HEK293 (cell line): ENCODE measurements around the gene AOC2.

ENCODE experiments used
- CTCF ChIA-PET: fragments of 350-600 bp; formaldehyde crosslinking; extraction: SDS; loops from one replicate; lab custom pipeline; 2021; ENCODE audit warnings: antibody characterized with exemption; lab: Yijun Ruan, JAX
- POLR2A ChIA-PET: fragments of 300-600 bp; formaldehyde crosslinking; extraction: SDS; loops from one replicate; lab custom pipeline; 2020; ENCODE audit warnings: antibody characterized with exemption, inconsistent platforms; lab: Yijun Ruan, JAX
- H3K27ac ChIP-seq: fragments of 200-500 bp; sonication (Bioruptor generic); 2 replicates; pipeline ENCODE4 v1.5.1; 2014; ENCODE audit warnings: low read depth, low read length, control low read depth, inconsistent platforms; ENCODE audit errors: extremely low read depth
- H3K36me3 ChIP-seq, 2 experiments: fragments of 200-500 bp in 1 of 2; sonication (Bioruptor generic) in 1 of 2; 1 replicate in 1 of 2; 2 replicates in 1 of 2; pipeline ENCODE4 v1.5.1; 2014 to 2017; ENCODE audit warnings: inconsistent platforms in 2 of 2, low read length in 2 of 2; ENCODE audit not compliant: control insufficient read depth in 2 of 2, insufficient read depth in 1 of 2
- H3K4me1 ChIP-seq: fragments of 200-500 bp; sonication (Bioruptor generic); 2 replicates; pipeline ENCODE4 v1.5.1; 2014; ENCODE audit warnings: mild to moderate bottlenecking, low read length, inconsistent platforms; ENCODE audit not compliant: control insufficient read depth, insufficient read depth
- H3K4me3 ChIP-seq: 2 replicates; pipeline ENCODE4 v1.5.1; 2011; ENCODE audit warnings: low read depth, mild to moderate bottlenecking, control low read depth, low read length, moderate library complexity
- H3K9me3 ChIP-seq: fragments of 200-500 bp; sonication (Bioruptor generic); 2 replicates; pipeline ENCODE4 v1.5.1; 2014; ENCODE audit warnings: low read depth, low read length, inconsistent platforms; ENCODE audit not compliant: control insufficient read depth, insufficient read depth
- GLIS2 ChIP-seq: fragments of 450-650 bp; formaldehyde crosslinking; IDR thresholded peaks from 2 replicates; pipeline ENCODE4 v1.5.1; 2016; ENCODE audit warnings: missing biosample characterization, missing genetic modification characterization
- KLF16 ChIP-seq: fragments of 450-650 bp; formaldehyde crosslinking; IDR thresholded peaks from 2 replicates; pipeline ENCODE4 v1.5.1; 2017; ENCODE audit warnings: missing biosample characterization, missing genetic modification characterization
- KLF7 ChIP-seq: fragments of 450-650 bp; formaldehyde crosslinking; IDR thresholded peaks from 2 replicates; pipeline ENCODE4 v1.5.1; 2016; ENCODE audit warnings: missing biosample characterization, missing genetic modification characterization, borderline replicate concordance
- SALL2 ChIP-seq: fragments of 450-650 bp; formaldehyde crosslinking; IDR thresholded peaks from 2 replicates; pipeline ENCODE4 v1.5.0; 2017; ENCODE audit warnings: missing biosample characterization, mild to moderate bottlenecking, missing genetic modification characterization, borderline replicate concordance
- SP7 ChIP-seq: fragments of 450-650 bp; formaldehyde crosslinking; IDR thresholded peaks from 2 replicates; pipeline ENCODE4 v1.5.1; 2016; ENCODE audit warnings: missing biosample characterization, missing genetic modification characterization
- TRIM28 ChIP-seq: IDR thresholded peaks from 2 replicates; pipeline ENCODE4 v1.6.1; 2011; ENCODE audit warnings: low read length, control low read depth, borderline replicate concordance
- YY2 ChIP-seq: fragments of 450-650 bp; formaldehyde crosslinking; IDR thresholded peaks from 2 replicates; pipeline ENCODE4 v1.5.1; 2016; ENCODE audit warnings: missing biosample characterization, missing genetic modification characterization
- ZIC2 ChIP-seq: fragments of 450-650 bp; formaldehyde crosslinking; IDR thresholded peaks from 2 replicates; pipeline ENCODE4 v1.5.1; 2016; ENCODE audit warnings: missing biosample characterization, missing genetic modification characterization
- ZNF148 ChIP-seq: fragments of 450-650 bp; formaldehyde crosslinking; IDR thresholded peaks from 2 replicates; pipeline ENCODE4 v1.5.0; 2017; ENCODE audit warnings: missing biosample characterization, missing genetic modification characterization, borderline replicate concordance
- ZNF155 ChIP-seq: fragments of 450-650 bp; formaldehyde crosslinking; IDR thresholded peaks from 2 replicates; pipeline ENCODE4 v1.5.1; 2016; ENCODE audit warnings: missing biosample characterization, missing genetic modification characterization
- ZNF202 ChIP-seq: fragments of 450-650 bp; formaldehyde crosslinking; IDR thresholded peaks from 2 replicates; pipeline ENCODE4 v1.5.1; 2016; ENCODE audit warnings: missing biosample characterization, missing genetic modification characterization, borderline replicate concordance
- ZNF214 ChIP-seq: fragments of 450-650 bp; formaldehyde crosslinking; IDR thresholded peaks from 2 replicates; pipeline ENCODE4 v1.5.1; 2017; ENCODE audit warnings: missing biosample characterization, mild to moderate bottlenecking, missing genetic modification characterization, borderline replicate concordance
- ZNF26 ChIP-seq: fragments of 450-650 bp; formaldehyde crosslinking; IDR thresholded peaks from 2 replicates; pipeline ENCODE4 v1.5.1; 2016; ENCODE audit warnings: missing biosample characterization, missing genetic modification characterization
- ZNF280D ChIP-seq: fragments of 450-650 bp; formaldehyde crosslinking; IDR thresholded peaks from 2 replicates; pipeline ENCODE4 v1.5.1; 2016; ENCODE audit warnings: missing biosample characterization, missing genetic modification characterization
- ZNF335 ChIP-seq: fragments of 450-650 bp; formaldehyde crosslinking; conservative IDR thresholded peaks from 2 replicates; pipeline ENCODE4 v1.5.1; 2016; ENCODE audit warnings: missing biosample characterization, missing genetic modification characterization
- ZNF398 ChIP-seq: fragments of 450-650 bp; formaldehyde crosslinking; IDR thresholded peaks from 2 replicates; pipeline ENCODE4 v1.5.1; 2017; ENCODE audit warnings: missing biosample characterization, missing genetic modification characterization
- ZNF549 ChIP-seq: fragments of 450-650 bp; IDR thresholded peaks from 2 replicates; pipeline ENCODE4 v1.5.1; 2018; ENCODE audit warnings: missing biosample characterization, missing genetic modification characterization, mild to moderate bottlenecking, inconsistent platforms, moderate library complexity
- ZNF585B ChIP-seq: fragments of 450-650 bp; formaldehyde crosslinking; IDR thresholded peaks from 2 replicates; pipeline ENCODE4 v1.5.1; 2016; ENCODE audit warnings: missing biosample characterization, missing genetic modification characterization
- ZNF623 ChIP-seq: fragments of 450-650 bp; formaldehyde crosslinking; IDR thresholded peaks from 2 replicates; pipeline ENCODE4 v1.5.1; 2016; ENCODE audit warnings: missing biosample characterization, missing genetic modification characterization
- ZNF670 ChIP-seq: fragments of 450-650 bp; formaldehyde crosslinking; IDR thresholded peaks from 2 replicates; pipeline ENCODE4 v1.5.1; 2016; ENCODE audit warnings: missing biosample characterization, missing genetic modification characterization, low read depth
- ZNF776 ChIP-seq: fragments of 450-650 bp; formaldehyde crosslinking; IDR thresholded peaks from 2 replicates; pipeline ENCODE4 v1.5.0; 2017; ENCODE audit warnings: missing biosample characterization, missing genetic modification characterization, borderline replicate concordance
- ZNF777 ChIP-seq: fragments of 450-650 bp; formaldehyde crosslinking; IDR thresholded peaks from 2 replicates; pipeline ENCODE4 v1.5.1; 2017; ENCODE audit warnings: missing biosample characterization, missing genetic modification characterization, borderline replicate concordance

AOC2 gene

GRCh38 chr17:42846594-42847280 lies 2.4 kb downstream of the AOC2 start:
- no peak overlapping the region for H3K4me3 ChIP-seq
- peaks cover 1 to 44% of the 10 kb centered on the region in 2 experiments; a peak in 2 of 3 replicates for H3K36me3 ChIP-seq
- no peak overlapping the region for H3K27ac ChIP-seq
- TF ChIP-seq ZNF148 (tag by site-specific recombination): no peak
- TF ChIP-seq KLF16 (tag by site-specific recombination): no peak
- TF ChIP-seq ZIC2 (tag by site-specific recombination): peak; percentile 38; the same call in 1 of the 2 replicates
- no peaks in the 10 kb centered on the region for H3K9me3 ChIP-seq
- no peaks in the 10 kb centered on the region for H3K4me1 ChIP-seq
- ChIA-PET POLR2A (interaction anchor here (0.7 to 4.7 kb wide), 7 partner anchors 13 to 152 kb away, joined by 3 to 25 read pairs (median 5); partner anchors contain the start of genes BECN1, PSME3, RPL27 and VPS25), CTCF (interaction anchor here (0.6 to 5.4 kb wide), 4 partner anchors 72 to 269 kb away, joined by 3 to 81 read pairs (median 28); partner anchors contain the start of gene PSMC3IP)

- Histone ChIP-seq H3K36me3 (peaks cover 0 to 31% of the 10 kb centered on the region in 2 experiments; a peak in 1 of 3 replicates), H3K27ac (no peak overlapping the region), H3K4me1 (no peaks in the 10 kb centered on the region), H3K4me3 (no peak overlapping the region), H3K9me3 (no peaks in the 10 kb centered on the region)
- POLR2A ChIA-PET: interaction anchor here (0.5 to 2.0 kb wide), 11 partner anchors 9 to 553 kb away, joined by 3 to 7 read pairs (median 4); partner anchors contain the start of genes BECN1, PSME3, RPL27 and TUBG1
- CTCF ChIA-PET: interaction anchor here (0.5 to 1.4 kb wide), 8 partner anchors 81 to 546 kb away, joined by 3 to 8 read pairs (median 3); partner anchors contain the start of genes PSMC3IP and RPL27
- TF ChIP-seq ZNF202 (tag by site-specific recombination): no peak
- no peak for TF ChIP-seq SP7 (tag by site-specific recombination)
- no peak for TF ChIP-seq ZNF214 (tag by site-specific recombination)
- TF ChIP-seq ZNF585B (tag by site-specific recombination): no peak
- TF ChIP-seq TRIM28: no peak
- no peak for TF ChIP-seq ZNF398
- TF ChIP-seq ZNF777 (tag by site-specific recombination): no peak
- no peak for TF ChIP-seq ZNF670
- no peak for TF ChIP-seq GLIS2
- TF ChIP-seq SALL2 (tag by site-specific recombination): no peak
- TF ChIP-seq ZNF623 (tag by site-specific recombination): no peak
- no peak for TF ChIP-seq ZNF280D (tag by site-specific recombination)
- TF ChIP-seq YY2 (tag by site-specific recombination): no peak
- no peak for TF ChIP-seq KLF7 (tag by site-specific recombination)
- TF ChIP-seq ZNF549 (tag by site-specific recombination): no peak
- no peak for TF ChIP-seq ZNF335 (tag by site-specific recombination)
- no peak for TF ChIP-seq ZNF26 (tag by site-specific recombination)
- TF ChIP-seq ZNF155 (tag by site-specific recombination): no peak
- TF ChIP-seq ZNF776 (tag by site-specific recombination): no peak
Measured at GRCh38 chr17:42848093-42848492, 3.7 kb downstream of the AOC2 start.
